HG03097 (cell line): Measurements from ENCODE around the gene SOHLH1.

Experiments used
- ATAC-seq: cut with Tn5 transposase; IDR thresholded peaks from one replicate; pipeline ENCODE4 v1.9.1; 2021; ENCODE audit not compliant: unreplicated experiment, low FRiP score

SOHLH1 gene

DNA sequence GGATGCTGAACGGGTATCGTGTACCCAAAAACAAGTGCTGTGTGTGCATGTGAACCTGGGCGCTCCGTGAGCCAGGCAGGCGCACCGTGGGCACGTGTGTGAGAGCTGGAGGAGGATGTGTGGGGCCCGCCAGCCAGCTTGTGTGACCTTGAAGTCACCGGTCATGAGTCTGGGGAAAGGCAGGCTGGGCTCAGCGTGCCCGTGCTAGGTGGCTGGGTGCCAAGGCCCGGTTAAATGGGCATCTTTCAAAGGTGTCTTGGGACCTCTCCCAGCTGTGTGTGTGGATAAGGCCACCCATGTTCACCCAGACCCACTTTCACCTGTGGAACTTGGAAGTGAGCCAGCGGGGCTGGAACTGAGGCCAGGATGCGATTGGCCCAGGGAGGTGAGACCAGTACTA lies 6.1 kb upstream of the SOHLH1 start:
- no peak for ATAC-seq

DNA sequence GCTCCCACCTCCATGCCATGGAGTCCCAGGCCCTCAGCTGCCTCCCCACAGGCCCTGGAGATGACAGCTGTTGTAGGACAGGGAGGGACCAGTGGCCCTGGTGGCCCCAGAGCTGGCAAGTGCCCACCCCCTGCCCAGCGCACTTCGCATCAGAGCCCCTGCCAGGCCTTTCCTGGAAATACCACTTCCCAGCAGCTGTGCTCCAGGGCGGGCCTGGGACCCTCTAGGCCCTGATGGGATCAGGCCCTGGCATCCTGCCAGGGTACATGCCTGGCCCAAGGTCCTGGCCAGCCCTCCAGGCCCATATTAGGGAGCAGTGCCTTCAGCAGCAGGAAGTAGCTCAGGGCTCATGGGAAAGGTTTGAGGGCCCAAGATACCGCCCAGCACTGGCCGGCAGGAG lies 5.2 kb upstream of the SOHLH1 start:
- ATAC-seq, result no peak

GRCh38 chr9:135703726-135704125 lies 4.4 kb upstream of the SOHLH1 start:
- no peak for ATAC-seq

DNA sequence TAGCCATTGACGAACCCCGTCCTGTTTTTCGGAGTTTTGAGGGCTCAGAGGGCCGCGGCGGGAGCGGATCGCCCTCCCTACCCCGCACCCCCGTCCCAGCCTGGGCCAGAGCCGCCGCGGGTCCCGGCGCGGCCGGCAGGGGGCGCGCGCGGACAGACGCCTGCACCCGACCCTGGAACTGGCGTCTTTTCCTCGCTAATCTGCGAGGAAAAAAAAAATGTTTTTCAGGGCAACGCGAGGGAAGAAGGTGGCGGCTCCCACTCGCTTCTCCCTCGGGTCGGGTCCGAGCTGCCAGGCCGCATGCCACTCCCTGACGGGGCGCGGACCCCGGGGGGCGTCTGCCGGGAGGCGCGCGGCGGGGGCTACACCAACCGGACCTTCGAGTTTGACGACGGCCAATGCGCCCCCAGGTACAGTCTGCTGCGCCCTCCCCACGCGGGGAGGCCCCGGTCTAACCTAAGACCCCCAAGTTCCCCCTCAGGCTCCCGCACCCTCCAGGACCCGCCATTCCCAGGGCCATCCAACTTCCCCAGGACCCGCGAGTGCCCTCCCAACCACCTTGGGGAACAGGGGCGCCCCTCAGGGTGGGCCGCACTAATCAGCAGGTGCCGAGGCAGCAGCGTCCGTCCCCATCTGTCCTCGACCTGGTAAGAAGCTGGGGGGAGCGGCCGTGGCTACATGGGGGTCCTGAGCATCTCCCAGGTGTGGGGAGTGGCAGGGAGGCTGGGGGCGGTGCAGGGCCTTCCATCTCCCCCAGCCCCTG lies 2.9 kb upstream of the SOHLH1 start, which contains the start of gene KCNT1:
TSS of gene KCNT1 (plus strand) at position 227 of the 763 bp plus-strand sequence. CDS start at position 301, 74 bp downstream.
- no peak for ATAC-seq

DNA sequence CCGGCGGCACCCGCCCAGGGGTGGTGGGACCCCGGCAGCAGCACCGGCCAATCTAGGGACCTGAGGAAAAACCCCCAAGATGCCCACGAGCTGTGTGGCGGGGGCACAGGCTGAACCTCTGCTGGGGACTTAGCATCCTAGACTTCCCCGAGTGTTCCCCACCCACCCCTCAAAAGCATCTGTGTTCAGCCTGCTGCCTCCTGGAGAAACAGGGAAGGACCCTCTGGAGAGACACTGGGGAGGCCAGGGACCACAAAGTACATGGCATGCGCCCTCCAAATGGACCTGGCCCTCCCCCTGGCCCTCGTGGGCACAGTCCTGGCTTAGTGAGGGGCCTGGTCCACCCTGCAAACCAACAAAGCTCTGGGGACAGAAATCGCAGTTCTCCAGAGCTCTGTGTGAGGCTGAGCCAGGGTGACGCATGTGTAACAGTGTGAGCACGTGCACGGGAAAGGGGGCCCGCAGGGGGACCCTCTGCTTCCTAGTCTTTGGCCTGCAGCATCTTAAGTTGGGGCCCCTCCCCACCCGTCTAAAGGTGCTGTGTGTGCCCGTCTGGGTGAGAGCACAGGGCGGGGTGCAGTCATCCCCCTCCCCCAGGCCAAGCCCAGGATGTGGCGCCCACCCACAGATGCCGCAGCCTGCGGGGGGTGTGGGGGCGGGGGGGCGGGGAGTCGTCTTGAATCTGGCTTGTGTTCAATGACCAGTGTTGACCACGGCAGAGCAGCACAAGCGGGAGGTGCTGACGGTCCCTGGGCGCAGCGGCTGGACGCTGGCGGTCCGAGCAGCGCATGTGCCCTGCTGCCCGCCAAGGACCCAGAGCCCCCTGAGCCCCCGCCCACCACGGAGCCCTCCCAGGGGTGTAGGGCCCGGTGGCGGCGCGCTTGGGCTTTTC lies 2.0 kb upstream of the SOHLH1 start:
- no peak for ATAC-seq

- ATAC-seq, result no peak
Measured at GRCh38 chr9:135700525-135700924, 1.2 kb upstream of the SOHLH1 start.

- ATAC-seq, result no peak
Measured at GRCh38 chr9:135698767-135699166, 514 bp downstream of the SOHLH1 start.

- no peak for ATAC-seq
Measured at GRCh38 chr9:135698236-135698635, 1.0 kb downstream of the SOHLH1 start.

DNA sequence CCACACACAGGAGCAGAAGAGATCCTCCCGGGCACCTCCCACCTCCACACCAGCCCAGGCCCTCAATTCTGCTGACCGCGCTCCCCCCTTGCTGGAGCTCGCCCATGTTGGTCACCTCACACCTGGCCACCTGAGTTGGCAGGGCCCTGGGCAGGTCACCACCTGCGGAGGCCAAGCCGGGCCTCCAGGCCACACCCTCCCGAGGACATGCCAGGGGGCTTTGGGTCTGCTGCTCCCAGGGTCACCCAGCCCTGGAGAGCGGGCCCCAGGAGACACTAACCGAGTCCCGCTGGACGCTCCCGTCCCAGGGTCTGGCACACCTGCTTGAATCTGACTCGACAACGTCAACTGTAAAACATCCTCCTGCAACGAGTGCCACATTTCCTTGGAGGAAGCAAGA lies 2.1 kb downstream of the SOHLH1 start:
- no peak for ATAC-seq

DNA sequence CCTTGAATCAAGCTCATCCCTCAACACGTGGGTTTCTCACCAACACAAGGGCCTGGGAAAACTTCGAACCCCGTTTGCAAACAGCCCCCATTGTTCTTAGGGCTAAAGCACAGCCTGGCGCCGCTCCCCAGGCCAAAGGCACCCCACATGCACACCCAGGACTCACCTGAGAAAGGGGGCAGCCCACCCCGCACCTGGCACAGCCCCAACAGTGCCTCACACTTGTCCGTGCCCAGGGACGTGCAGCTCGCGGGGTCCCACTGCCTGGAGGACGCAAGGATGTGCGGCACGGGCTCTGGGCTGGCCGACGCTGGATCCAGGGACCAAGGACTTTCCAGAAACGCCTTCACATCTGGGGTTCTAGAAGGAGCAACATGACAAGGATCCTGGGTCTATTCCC lies 2.8 kb downstream of the SOHLH1 start:
- ATAC-seq, result no peak

GRCh38 chr9:135695642-135696041 lies 3.6 kb downstream of the SOHLH1 start:
- no peak for ATAC-seq

- ATAC-seq, result no peak
Measured at GRCh38 chr9:135695036-135695435, 4.2 kb downstream of the SOHLH1 start.

DNA sequence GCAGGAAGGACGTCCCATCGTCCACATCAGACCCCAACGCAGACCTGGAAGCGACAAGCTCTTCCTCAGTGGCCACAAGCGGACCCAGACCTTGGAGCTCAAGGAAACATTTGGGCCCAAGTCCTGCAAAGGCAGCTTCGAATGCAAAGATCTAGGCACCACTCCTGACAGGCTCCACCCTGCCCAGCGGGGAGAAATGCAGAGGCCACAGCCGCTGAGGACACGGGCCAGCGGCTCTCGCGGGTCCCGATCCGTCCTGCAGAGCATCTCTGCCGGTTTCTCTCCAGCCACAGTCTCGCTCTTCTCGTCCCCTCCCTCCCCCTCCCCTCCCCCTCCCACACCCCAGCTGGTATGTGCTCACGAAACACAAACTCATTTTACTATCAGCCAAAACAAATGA lies 4.9 kb downstream of the SOHLH1 start:
- no peak for ATAC-seq

- ATAC-seq, result no peak
Measured at GRCh38 chr9:135693771-135694170, 5.5 kb downstream of the SOHLH1 start.

DNA sequence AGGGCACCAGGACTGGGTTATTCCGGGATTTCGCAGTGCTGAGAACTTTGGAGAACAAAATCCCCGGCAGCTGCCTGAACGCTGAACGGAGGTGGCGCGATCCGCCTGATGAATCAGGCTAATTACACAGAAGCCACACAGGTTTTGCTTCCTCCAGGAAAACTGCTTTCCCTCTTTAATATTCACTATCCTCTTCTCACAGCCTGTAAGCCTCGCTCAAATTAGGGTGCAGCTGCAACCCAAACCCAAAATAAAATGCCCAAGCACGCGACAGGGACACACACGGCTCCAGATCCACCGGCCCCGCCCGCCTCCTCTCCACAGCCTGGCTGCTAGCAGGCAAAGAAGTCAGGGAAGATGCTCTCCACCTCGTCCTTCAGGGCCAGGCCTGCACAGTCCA lies 6.0 kb downstream of the SOHLH1 start:
- no peak for ATAC-seq

GRCh38 chr9:135692410-135692809 lies 6.9 kb downstream of the SOHLH1 start:
- no peak for ATAC-seq

- ATAC-seq, result no peak
Measured at GRCh38 chr9:135690836-135691570, 8.3 kb downstream of the SOHLH1 start.

DNA sequence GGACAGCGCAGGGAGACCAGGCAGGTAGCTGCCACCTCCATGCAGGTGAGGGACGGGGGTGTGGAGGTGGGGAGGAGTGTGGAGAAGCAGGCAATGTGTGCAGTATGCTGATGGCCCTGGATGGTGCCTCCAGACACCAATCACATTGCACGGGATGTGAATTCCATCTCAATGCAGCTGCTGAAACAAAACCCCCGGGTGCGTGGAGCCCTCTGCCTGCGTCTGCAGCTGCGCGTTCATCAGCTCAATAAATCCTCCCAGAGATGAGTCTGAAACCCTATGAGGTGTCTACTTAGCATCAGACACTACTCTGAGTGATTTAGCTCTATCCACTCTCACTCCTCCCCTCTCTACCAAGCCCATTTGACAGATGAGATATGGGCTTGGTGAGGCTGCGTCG lies 10.3 kb downstream of the SOHLH1 start:
- ATAC-seq, result no peak

DNA sequence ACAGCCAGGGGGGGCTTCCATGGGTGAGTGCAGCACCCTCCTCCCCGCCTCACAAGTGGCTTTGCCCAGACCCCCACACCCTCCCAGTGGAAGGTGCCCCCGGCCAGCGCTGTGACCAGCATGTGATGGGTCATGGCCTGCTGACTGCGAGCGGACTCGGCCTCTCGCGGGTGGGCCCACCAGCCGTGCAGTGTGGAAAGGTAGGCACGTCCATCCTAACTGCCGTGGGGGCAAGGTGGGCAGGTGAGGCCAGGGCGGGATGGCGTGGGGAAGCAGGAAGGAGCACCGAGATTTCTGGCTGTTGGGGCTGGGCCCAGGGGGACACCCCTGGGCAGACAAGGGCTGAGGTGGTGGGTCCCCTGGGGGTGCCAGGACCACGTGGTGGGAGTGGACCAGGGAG lies 12.1 kb downstream of the SOHLH1 start:
- ATAC-seq, result no peak

DNA sequence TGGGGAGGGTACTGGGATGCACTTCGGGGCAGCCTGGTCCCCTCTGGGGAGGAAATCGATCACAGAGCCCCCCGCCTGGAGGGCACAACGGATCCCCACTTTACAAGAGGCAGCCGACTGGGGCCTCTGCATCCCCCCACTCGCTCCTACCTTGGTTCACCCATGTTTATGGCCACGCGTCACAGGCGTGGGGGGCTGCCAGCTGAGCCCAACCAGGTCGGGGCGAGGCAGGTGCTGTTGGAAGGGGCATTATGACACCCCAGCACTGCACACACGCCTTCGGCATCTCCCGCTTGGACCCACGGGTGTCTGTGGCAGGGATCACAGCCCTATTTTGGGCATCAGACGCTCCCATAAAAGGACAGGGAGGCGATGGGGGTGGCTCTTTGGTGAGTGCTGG lies 14.6 kb downstream of the SOHLH1 start:
- ATAC-seq, result no peak

DNA sequence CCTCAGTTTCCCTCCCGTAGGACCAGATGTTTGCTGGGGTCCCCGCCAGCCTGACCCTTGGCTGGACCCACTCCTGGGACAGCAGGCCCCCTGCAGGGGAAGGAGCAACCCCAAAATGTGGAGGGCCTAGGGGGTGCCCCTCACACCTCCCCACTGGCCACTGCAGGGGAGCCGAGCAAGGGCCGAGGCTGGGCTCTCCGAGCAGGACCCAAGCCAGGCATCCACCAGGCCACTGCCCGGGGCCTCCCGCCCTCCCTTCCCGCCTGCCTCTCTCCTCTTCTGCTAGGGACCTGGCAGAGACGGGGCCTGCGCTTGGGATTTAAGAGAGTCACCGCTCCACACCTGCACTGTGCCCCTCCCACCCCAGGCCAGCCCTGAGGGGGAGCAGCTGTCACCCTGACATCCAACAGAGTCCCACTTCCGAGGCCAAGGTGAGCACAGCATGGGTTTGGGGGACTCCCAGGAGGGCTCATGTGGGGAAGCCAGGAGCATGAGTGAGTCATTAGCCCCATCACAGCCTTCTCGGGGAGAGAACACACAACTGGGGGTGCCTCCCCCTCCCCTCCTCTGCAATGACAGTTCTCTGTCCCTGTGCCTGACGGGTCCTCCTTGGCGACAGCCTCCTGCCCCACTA lies 15.8 kb downstream of the SOHLH1 start:
- no peak for ATAC-seq
